Thymus (tissue), 14 donors: ENCODE data around the gene NR1H4. TPM values are rescaled to one million over a fixed set of nuclear protein-coding genes. Genes with fewer than 3 reads are reported as not detected.
"Not testable (repeated sequence)": the region's sequence is repeated elsewhere in the genome, so short reads cannot be mapped to it uniquely, and the experiment has no call there.

Experiments used
- DNase-seq, 9 donors: peaks; one replicate each; pipeline ENCODE4 v3.0.0-alpha.2; 2013; ENCODE audit warnings: low spot score in 9 of 9, low read depth in 6 of 9, missing footprints in 1 of 9
- H3K27ac ChIP-seq, 2 donors: one replicate each; pipeline ENCODE4 v1.5.1; 2013; ENCODE audit warnings: control low read depth in 1 of 2, low read depth in 1 of 2, low read length in 1 of 2, mild to moderate bottlenecking in 1 of 2, moderate library complexity in 1 of 2
- H3K27me3 ChIP-seq, 2 donors: one replicate each; pipeline ENCODE4 v1.5.1; 2013; ENCODE audit warnings: low read length in 1 of 2; ENCODE audit not compliant: control insufficient read depth in 2 of 2, insufficient read depth in 1 of 2
- H3K36me3 ChIP-seq, 2 donors: one replicate each; pipeline ENCODE4 v1.5.1; 2013; ENCODE audit warnings: low read length in 1 of 2, mild to moderate bottlenecking in 1 of 2, moderate library complexity in 1 of 2; ENCODE audit not compliant: control insufficient read depth in 2 of 2, insufficient read depth in 2 of 2
- H3K4me1 ChIP-seq, 2 donors: one replicate each; pipeline ENCODE4 v1.5.1; 2013; ENCODE audit warnings: low read length in 2 of 2; ENCODE audit not compliant: control insufficient read depth in 2 of 2, insufficient read depth in 2 of 2
- H3K4me3 ChIP-seq, 2 donors: one replicate each; pipeline ENCODE4 v1.5.1; 2013; ENCODE audit warnings: low read length in 2 of 2, control low read depth in 1 of 2, mild to moderate bottlenecking in 1 of 2
- H3K9me3 ChIP-seq, 2 donors: one replicate each; pipeline ENCODE4 v1.5.1; 2013; ENCODE audit warnings: low read length in 1 of 2, mild to moderate bottlenecking in 1 of 2; ENCODE audit not compliant: control insufficient read depth in 2 of 2, insufficient read depth in 1 of 2
- WGBS: extraction: QIAGEN DNeasy Blood & Tissue Kit; methylation state at CpG from one replicate; pipeline ENCODE4 v1.1.7; 2013; 5-methylcytosine and 5-hydroxymethylcytosine counted together
- long read RNA-seq, 10 donors: transcript quantifications; one replicate each; lab custom pipeline, GENCODE V29; 2026
- polyA plus RNA-seq: library from polyadenylated mRNA; stranded (reverse); fragments of 200-250 nt; gene quantifications from one replicate; pipeline ENCODE4 v1.2.3, GENCODE V29; 2013
- total RNA-seq: library from RNA; stranded (reverse); fragments of 120-200 nt; gene quantifications from one replicate; pipeline ENCODE4 v1.2.4, GENCODE V29; 2013
- donor health status: healthy.

NR1H4 gene
- total RNA-seq (0.05 TPM), polyA plus RNA-seq (0.23 TPM)
- long read RNA-seq, donor 1, result 0 reads
- long read RNA-seq, donor 2, result 0 reads
- long read RNA-seq, donor 3, result 0 reads
- long read RNA-seq, donor 4, result 0 reads
- long read RNA-seq, donor 5, result 0 reads
- long read RNA-seq, donor 6, result 0 reads
- long read RNA-seq, donor 7, result 0 reads
- long read RNA-seq, donor 8, result 0 reads
- long read RNA-seq, donor 9, result 0 reads
- long read RNA-seq, donor 10, result 0 reads

DNA sequence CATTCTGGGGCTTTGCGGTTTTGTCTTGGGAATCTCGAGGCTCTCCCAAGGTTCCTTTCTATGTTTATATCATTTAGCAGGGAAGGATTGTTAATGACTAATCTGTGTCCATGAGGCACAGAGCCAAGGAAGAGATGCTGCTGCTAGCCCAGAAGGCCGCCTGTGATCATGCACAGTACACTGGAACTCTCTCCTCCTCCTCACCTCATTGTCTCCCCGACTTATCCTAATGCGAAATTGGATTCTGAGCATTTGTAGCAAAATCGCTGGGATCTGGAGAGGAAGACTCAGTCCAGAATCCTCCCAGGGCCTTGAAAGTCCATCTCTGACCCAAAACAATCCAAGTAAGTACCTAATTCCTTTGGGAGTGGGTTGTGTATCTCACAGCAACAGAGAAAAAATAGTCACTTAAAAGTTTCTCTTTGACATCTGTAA is at the start of gene NR1H4:
Gene NR1H4 (plus strand): TSS at position 151 of the 435 bp plus-strand sequence. CDS start 19,458 bp downstream, outside the sequence.
- H3K4me1 ChIP-seq, result no peaks in the 10 kb centered on the region
- WGBS, result 91% methylated on average over 6 of the region's 6 CpGs
- no peaks in the 10 kb centered on the region for H3K36me3 ChIP-seq
- DNase-seq, result no peak
- no peak within 1 kb of the TSS for H3K27ac ChIP-seq
- H3K27me3 ChIP-seq, result no peaks in the 10 kb centered on the region
- no peaks in the 10 kb centered on the region for H3K9me3 ChIP-seq
- H3K4me3 ChIP-seq, result no peak within 1 kb of the TSS

DNA sequence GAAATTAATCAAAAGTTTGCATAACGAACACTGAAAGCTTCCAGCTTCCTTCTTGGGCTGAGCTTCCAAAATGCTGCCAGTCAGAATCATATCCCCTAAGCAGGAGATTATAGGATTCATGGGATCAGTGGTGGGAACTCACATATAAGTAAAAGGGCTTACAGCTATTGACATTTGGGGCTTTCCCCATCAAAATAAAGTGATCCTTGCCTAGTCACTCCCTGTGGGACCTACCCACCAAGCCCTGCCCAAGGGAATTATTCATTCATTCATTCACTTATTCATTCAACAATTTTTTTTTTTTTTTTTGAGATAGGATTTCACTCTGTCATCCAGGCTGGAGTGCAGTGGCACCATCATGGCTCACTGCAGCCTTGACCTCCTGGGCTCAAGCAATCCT is 47.5 kb upstream of the NR1H4 start:
- Histone ChIP-seq H3K36me3 (no peaks in the 10 kb centered on the region), H3K9me3 (no peaks in the 10 kb centered on the region), H3K27me3 (no peaks in the 10 kb centered on the region), H3K4me1 (no peaks in the 10 kb centered on the region), H3K27ac (no peak overlapping the region), H3K4me3 (no peak overlapping the region)
- no peak for DNase-seq
- WGBS, result 47% methylated on average over 1 of the region's 1 CpG

DNA sequence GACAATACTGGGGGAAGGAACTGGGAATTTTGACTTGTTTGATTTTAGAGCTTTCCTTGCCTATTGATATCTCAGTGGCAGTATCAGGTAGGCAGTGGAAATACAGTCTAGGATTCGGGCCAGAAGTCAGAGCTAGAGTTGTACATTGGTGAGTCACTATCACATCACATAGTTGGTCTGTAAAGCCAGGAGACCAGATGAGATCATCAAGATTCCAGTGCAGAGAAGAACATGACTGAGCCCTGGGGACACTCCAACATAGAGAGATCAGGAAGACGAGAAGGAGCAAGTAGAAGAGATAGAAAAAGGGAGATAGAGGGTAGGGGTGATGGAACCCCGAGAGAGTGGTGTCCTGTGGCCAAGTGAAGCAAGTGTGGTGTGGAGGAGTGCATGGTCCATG is 46.6 kb upstream of the NR1H4 start:
- WGBS, result 86% methylated on average over 3 of the region's 3 CpGs
- Histone ChIP-seq H3K4me3 (no peak overlapping the region), H3K27me3 (no peaks in the 10 kb centered on the region), H3K27ac (no peak overlapping the region), H3K4me1 (no peaks in the 10 kb centered on the region), H3K36me3 (no peaks in the 10 kb centered on the region), H3K9me3 (no peaks in the 10 kb centered on the region)
- DNase-seq, result no peak

DNA sequence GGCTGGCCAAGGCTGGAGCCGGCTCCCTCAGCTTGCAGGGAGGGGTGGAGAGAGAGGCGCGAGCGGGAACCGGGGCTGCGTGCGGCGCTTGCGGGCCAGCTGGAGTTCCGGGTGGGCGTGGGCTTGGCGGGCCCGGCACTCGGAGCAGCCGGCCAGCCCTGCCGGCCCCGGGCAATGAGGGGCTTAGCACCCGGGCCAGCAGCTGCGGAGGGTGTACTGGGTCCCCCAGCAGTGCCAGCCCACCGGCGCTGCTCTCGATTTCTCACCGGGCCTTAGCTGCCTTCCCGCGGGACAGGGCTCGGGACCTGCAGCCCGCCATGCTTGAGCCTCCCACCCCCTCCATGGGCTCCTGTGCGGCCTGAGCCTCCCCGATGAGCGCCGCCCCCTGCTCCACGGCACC is 43.4 kb upstream of the NR1H4 start:
- DNase-seq, H3K9me3 ChIP-seq, H3K27me3 ChIP-seq, H3K27ac ChIP-seq, H3K4me1 ChIP-seq, H3K4me3 ChIP-seq, H3K36me3 ChIP-seq: not testable (repeated sequence)
- over 99% methylated on average over 32 of the region's 32 CpGs for WGBS

DNA sequence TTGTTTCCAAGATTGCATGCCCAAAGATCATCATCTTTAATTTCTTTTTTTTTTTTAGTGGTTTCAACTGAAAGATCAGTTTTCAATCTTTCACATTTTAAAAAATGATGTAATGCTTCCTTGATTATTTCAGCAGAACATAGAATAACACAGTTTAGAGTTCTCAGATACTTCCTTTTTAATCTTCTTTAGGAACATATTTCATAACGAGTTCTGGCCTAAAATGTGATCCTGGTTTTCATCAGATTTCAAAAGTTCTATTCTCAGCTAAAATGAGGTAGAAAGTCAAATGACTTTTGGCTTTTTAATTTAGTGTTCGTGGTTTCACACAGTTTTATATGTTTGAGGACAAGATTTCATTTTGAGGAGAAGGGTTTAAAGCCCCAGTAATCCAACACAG is 40.0 kb upstream of the NR1H4 start:
- Histone ChIP-seq H3K9me3 (no peaks in the 10 kb centered on the region), H3K27ac (no peak overlapping the region), H3K27me3 (no peaks in the 10 kb centered on the region), H3K4me3 (no peak overlapping the region), H3K36me3 (no peaks in the 10 kb centered on the region), H3K4me1 (no peaks in the 10 kb centered on the region)
- 50% methylated on average over 2 of the region's 2 CpGs for WGBS
- DNase-seq, result no peak

DNA sequence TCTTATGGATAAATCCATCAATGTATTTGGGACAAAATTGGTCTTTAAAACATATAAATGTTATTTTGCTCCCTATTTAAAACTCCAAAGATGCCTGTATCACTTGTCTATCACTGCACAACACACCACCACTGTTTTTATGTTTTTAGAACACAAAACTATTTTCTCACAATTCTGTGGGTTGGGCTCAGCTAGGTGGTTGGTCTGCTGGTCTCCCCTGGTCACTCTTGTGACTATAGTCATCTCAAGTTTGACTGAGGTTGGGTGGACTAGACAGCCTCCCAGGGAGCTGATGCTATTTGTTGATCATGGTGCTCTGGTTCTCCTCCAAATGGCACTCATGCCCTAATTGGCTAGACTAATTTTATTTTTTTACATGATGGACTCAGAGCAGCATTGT is 39.5 kb upstream of the NR1H4 start:
- no peaks in the 10 kb centered on the region for H3K36me3 ChIP-seq
- DNase-seq, result no peak
- no peaks in the 10 kb centered on the region for H3K27me3 ChIP-seq
- H3K4me3 ChIP-seq, result no peak overlapping the region
- no peak overlapping the region for H3K27ac ChIP-seq
- H3K9me3 ChIP-seq, result no peaks in the 10 kb centered on the region
- no peaks in the 10 kb centered on the region for H3K4me1 ChIP-seq

DNA sequence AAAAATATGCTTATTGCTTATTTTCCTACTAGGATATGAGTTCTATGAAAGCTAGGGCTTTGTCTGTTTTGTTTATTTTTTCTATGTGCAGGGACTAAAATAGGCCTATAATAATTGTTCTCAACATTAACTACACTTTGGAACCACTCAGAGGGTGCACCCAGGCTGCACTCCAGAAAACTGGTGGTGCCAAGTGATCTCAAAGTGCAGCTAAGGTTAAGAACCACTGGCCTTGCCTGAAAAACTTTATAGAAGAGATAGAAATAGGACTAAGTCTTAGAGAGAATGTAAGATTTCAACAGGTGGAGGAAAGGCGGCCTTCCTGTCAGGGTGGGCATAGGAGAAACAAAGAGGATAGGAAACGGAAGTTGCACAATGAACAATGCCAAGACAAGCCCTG is 37.7 kb upstream of the NR1H4 start:
- H3K27me3 ChIP-seq, result no peaks in the 10 kb centered on the region
- H3K27ac ChIP-seq, result no peak overlapping the region
- no peaks in the 10 kb centered on the region for H3K36me3 ChIP-seq
- no peaks in the 10 kb centered on the region for H3K9me3 ChIP-seq
- no peaks in the 10 kb centered on the region for H3K4me1 ChIP-seq
- H3K4me3 ChIP-seq, result no peak overlapping the region
- no peak for DNase-seq
- WGBS, result 61% methylated on average over 2 of the region's 2 CpGs

DNA sequence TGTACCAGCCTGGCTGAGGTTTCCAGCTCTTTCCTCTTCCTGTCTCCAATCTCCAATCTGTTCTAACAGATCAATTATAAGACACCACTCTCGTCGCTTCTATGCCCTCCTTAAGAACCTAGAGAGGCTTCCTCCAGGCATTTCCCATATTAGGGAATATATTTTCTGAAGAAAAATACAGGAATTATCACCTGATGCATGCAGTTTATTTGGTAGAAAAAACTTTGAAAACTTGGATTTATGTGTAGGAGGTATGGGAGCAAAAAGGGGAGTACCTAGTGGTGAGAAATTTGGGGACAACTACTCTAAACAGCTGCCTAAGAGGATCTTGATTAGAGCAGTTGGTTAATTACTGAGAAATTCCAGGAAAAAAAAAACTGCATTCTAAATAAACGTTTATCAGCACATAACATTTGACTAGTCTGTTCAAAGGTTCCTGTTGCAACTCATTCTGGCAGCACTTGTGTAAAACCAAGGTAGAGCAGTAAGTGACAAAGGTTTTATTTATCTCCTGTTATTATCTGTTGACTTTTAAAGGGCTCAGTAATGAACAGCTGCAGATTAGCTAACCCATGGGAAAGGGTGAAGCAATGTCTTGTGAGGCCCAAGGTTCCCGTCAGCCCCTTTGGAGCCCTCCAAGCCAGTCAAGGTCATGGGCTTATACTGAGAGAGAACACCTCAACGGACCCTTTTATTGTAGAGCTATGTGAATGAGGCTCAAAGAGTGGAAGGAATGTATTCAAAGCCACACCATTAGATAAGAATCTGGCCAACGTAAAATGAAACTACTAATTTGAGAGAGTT is 36.4 kb upstream of the NR1H4 start:
- no peak for DNase-seq
- Histone ChIP-seq H3K4me1 (no peaks in the 10 kb centered on the region), H3K9me3 (no peaks in the 10 kb centered on the region), H3K27ac (no peak overlapping the region), H3K36me3 (no peaks in the 10 kb centered on the region), H3K4me3 (no peak overlapping the region), H3K27me3 (no peaks in the 10 kb centered on the region)
- 66% methylated on average over 6 of the region's 6 CpGs for WGBS

DNA sequence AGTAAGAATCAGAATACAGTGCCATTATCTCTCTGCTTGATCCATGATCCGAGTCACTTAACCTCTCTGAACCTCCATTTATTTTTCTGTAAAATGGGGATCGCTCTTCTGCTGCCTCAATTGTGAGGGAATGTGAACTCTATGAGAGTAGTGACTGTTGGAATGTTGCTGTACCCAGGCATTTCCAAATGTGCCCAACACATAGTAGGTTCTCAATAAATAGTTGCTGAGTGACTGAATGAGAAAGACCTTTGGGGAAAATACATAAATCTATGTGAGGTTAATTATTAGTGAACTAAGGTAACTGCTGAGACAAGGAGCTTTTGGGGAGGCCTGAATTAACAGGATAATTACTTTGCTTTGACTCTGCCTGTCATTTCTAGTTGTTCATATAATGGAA is 33.9 kb upstream of the NR1H4 start:
- no peak overlapping the region for H3K4me3 ChIP-seq
- no peaks in the 10 kb centered on the region for H3K36me3 ChIP-seq
- H3K27ac ChIP-seq, result no peak overlapping the region
- no peaks in the 10 kb centered on the region for H3K9me3 ChIP-seq
- H3K27me3 ChIP-seq, result no peaks in the 10 kb centered on the region
- DNase-seq, result no peak
- H3K4me1 ChIP-seq, result no peaks in the 10 kb centered on the region
- 89% methylated on average over 2 of the region's 2 CpGs for WGBS
